Calu3 (cell line): ENCODE measurements around the gene FYB1. TPM values are rescaled to one million over a fixed set of nuclear protein-coding genes. Genes with fewer than 3 reads are reported as not detected.

ENCODE experiments used
- BruUV-seq: library from RNA; stranded (reverse); fragments of 400-500 nt; replicated peaks from 2 replicates; lab custom pipeline; 2021; lab: Mats Ljungman, UMichigan
- CTCF ChIA-PET: fragments of 300-600 bp; sonication (Branson Sonifier 250); formaldehyde crosslinking; loops from one replicate; lab custom pipeline; 2022; ENCODE audit warnings: antibody characterized with exemption; lab: Charles Lee
- DNase-seq: peaks from one replicate; pipeline ENCODE4 v3.0.0; 2022
- H3K27ac Mint-ChIP-seq: one replicate; pipeline ENCODE4 v1.8.0; 2022; ENCODE audit warnings: mixed read lengths; ENCODE audit not compliant: unreplicated experiment
- H3K27me3 Mint-ChIP-seq: one replicate; pipeline ENCODE4 v1.8.0; 2022; ENCODE audit warnings: mixed read lengths; ENCODE audit not compliant: unreplicated experiment
- H3K36me3 Mint-ChIP-seq: one replicate; pipeline ENCODE4 v1.8.0; 2022; ENCODE audit warnings: mild to moderate bottlenecking, moderate library complexity, mixed read lengths; ENCODE audit not compliant: insufficient read depth, unreplicated experiment
- H3K4me1 Mint-ChIP-seq: one replicate; pipeline ENCODE4 v1.8.0; 2022; ENCODE audit warnings: mild to moderate bottlenecking, low read depth, mixed read lengths; ENCODE audit not compliant: unreplicated experiment
- H3K4me3 Mint-ChIP-seq: one replicate; pipeline ENCODE4 v1.8.0; 2022; ENCODE audit warnings: mild to moderate bottlenecking, low read depth, moderate library complexity, mixed read lengths; ENCODE audit not compliant: unreplicated experiment
- H3K9me3 Mint-ChIP-seq: one replicate; pipeline ENCODE4 v1.8.0; 2022; ENCODE audit warnings: low read depth, mixed read lengths; ENCODE audit not compliant: unreplicated experiment
- intact Hi-C: fragments of 100-400 bp; cut with micrococcal nuclease; formaldehyde crosslinking; loops from one replicate; pipeline ENCODE4 v1.10.0; 2022; ENCODE audit not compliant: unreplicated experiment
- total RNA-seq: library from RNA; stranded (reverse); gene quantifications from 2 replicates; pipeline ENCODE4 v1.2.3, GENCODE V29; 2022
- TF ChIP-seq, protein P1 (sequence below): fragments of 200-600 bp; IDR thresholded peaks from one replicate; pipeline ENCODE4 v1.8.0; 2022; ENCODE audit warnings: antibody characterized with exemption; ENCODE audit not compliant: unreplicated experiment

The FYB1 gene
- total RNA-seq, 1 experiment from 2014 or later: 42.8 TPM

DNA sequence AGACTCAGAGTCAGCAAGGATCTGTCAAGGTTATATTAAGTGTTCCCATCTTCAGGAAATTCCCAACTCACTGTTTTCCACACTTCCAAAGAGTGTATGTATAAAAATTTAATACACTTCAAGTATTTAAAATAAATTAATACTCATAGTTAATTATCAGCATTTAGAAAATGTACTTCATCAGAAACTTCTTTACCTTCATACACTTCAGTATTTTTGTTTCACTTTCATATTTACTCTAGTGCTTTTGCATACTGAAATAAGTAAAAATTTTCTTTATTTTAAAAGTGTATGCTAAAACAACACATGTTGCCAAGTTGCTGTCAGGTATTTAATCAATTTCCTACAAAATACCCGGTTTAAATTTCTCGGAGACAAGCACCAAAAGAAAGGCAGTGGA is 161.6 kb downstream of the FYB1 start:
- no peak overlapping the region for H3K27ac Mint-ChIP-seq

DNA sequence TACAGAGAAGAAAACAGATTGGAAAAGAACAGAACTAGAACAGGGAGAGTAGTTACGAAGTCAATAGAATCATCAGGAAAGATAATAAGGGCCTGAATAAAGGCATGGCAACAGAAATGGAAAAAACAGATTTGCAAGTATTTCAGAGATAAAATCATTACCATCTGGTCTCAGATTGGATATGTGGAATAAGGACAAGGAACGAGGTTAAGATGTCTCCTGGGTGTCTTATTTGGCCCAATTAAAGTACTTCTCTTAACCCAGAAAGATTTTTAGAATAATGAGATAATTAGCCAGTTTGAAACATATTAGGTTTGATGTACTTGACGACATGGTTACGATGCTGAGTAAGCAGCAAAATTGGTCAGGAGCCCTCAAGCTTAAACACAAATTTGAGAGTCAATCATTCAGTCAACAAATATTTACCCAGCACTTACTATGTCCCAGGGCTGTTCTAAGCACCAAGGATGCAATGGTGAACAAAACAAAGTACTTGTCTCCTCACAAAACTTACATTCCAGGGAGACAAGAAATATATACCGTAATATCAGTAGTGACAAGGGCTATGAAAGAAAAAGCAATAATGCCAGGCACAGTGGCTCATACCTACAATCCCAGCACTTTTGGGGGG is 163.5 kb downstream of the FYB1 start:
- no peak for DNase-seq
- CTCF ChIA-PET: no interaction called here
- Mint-ChIP-seq H3K4me3 (no peak overlapping the region), H3K4me1 (peaks cover 19% of the 10 kb centered on the region), H3K27ac (no peak overlapping the region), H3K36me3 (peaks cover 9% of the 10 kb centered on the region), H3K27me3 (no peaks in the 10 kb centered on the region), H3K9me3 (no peaks in the 10 kb centered on the region)
- TF ChIP-seq, protein P1, sequence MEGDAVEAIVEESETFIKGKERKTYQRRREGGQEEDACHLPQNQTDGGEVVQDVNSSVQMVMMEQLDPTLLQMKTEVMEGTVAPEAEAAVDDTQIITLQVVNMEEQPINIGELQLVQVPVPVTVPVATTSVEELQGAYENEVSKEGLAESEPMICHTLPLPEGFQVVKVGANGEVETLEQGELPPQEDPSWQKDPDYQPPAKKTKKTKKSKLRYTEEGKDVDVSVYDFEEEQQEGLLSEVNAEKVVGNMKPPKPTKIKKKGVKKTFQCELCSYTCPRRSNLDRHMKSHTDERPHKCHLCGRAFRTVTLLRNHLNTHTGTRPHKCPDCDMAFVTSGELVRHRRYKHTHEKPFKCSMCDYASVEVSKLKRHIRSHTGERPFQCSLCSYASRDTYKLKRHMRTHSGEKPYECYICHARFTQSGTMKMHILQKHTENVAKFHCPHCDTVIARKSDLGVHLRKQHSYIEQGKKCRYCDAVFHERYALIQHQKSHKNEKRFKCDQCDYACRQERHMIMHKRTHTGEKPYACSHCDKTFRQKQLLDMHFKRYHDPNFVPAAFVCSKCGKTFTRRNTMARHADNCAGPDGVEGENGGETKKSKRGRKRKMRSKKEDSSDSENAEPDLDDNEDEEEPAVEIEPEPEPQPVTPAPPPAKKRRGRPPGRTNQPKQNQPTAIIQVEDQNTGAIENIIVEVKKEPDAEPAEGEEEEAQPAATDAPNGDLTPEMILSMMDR: no peak
- intact Hi-C loops: no loop called here
- no TSS peak for BruUV-seq

More for the DNA sequence above, 161.6 kb downstream of the FYB1 start:
- Mint-ChIP-seq H3K4me3 (no peak overlapping the region), H3K36me3 (peaks cover 9% of the 10 kb centered on the region), H3K27me3 (no peaks in the 10 kb centered on the region), H3K4me1 (peaks cover 19% of the 10 kb centered on the region), H3K9me3 (no peaks in the 10 kb centered on the region)
- no TSS peak for BruUV-seq
- CTCF ChIA-PET: no interaction called here
- intact Hi-C loops: no loop called here
- DNase-seq: no peak
- TF ChIP-seq, protein P1: no peak

Other genes starting within 250 kb of the FYB1 start
- 41.1 and 47.1 TPM in 2 replicates for gene RICTOR, start 145.2 kb downstream of the FYB1 start, total RNA-seq
- not detected in 2 replicates for gene C9, start 144.9 kb upstream of the FYB1 start, total RNA-seq
- gene DAB2, start 205.4 kb upstream of the FYB1 start, total RNA-seq: 9.5 and 12.4 TPM in 2 replicates